ENCODE measurements around the gene STXBP1. TPM values are rescaled to one million over a fixed set of nuclear protein-coding genes. Genes with fewer than 3 reads are reported as not detected.

STXBP1 gene
- total and polyA plus RNA-seq, 9 of the 15 experiments (the other 6 are each of a cell fraction or from before 2014, with no cell fraction given), result 4.6 to 35.1 (median 9.7) TPM

GRCh38 chr9:127693697-127694096 lies 81.6 kb downstream of the STXBP1 start:
- ChIA-PET POLR2A (interaction anchor here (0.7 to 1.8 kb wide), 2 partner anchors 12 to 42 kb away, joined by 3 to 6 read pairs; no protein-coding TSS in a partner anchor), CTCF (ENCODE audit: low intra/inter-chr PET ratio) (no interaction called here)
- no peaks in the 10 kb centered on the region for H3K9me1 ChIP-seq (ENCODE audit: control insufficient read depth, insufficient read depth, low read length)
- H3K27me3 ChIP-seq (ENCODE audit: control insufficient read depth in 2 of 2, insufficient read depth in 2 of 2, low read length in 2 of 2), result no peaks in the 10 kb centered on the region
- no peaks in the 10 kb centered on the region; the same call in 2 of the 3 replicates for H3K36me3 ChIP-seq (ENCODE audit: control insufficient read depth, insufficient read depth, low read length)
- no peaks in the 10 kb centered on the region for H3K79me2 ChIP-seq (ENCODE audit: control insufficient read depth, insufficient read depth, low read length)
- no peaks in the 10 kb centered on the region for H3K9me3 ChIP-seq (replicated peaks; ENCODE audit: control insufficient read depth, insufficient read depth, low read depth, low read length)
- H3K4me3 ChIP-seq, result no peak overlapping the region
- TF ChIP-seq HNRNPUL1 (IDR thresholded peaks at IDR 0.05; ENCODE audit: low read length) (no peak), RBM25 (IDR thresholded peaks at IDR 0.05; ENCODE audit: low read depth, low read length, severe bottlenecking) (peak; percentile 56), BCOR (IDR thresholded peaks at IDR 0.05) (0 out of 2 replicates have a peak, but pooled peaks have one; percentile 13)
- DNase-seq (ENCODE audit: extremely low read depth in 1 of 4, low spot score in 3 of 4) (no peak), ATAC-seq (no peak), FAIRE-seq (no peak)
- no peak overlapping the region for H3K27ac ChIP-seq (ENCODE audit: extremely low read depth, low read depth, low read length)
- no peak overlapping the region for H3K4me2 ChIP-seq (ENCODE audit: insufficient read depth, low read length)
- H3K9ac ChIP-seq (ENCODE audit: insufficient read depth in 1 of 2, low read depth in 2 of 2, low read length in 2 of 2), result no peak overlapping the region
- intact Hi-C loops (cut with micrococcal nuclease), result no loop called here
- no peak overlapping the region for H2AFZ ChIP-seq (ENCODE audit: low read depth, low read length)
- BruUV-seq (replicated peaks), result no TSS peak
- in situ Hi-C loops (cut with MboI), result no loop called here
- H3K4me1 ChIP-seq (replicated peaks in 1 of 2; ENCODE audit: control insufficient read depth in 2 of 2, insufficient read depth in 2 of 2, low read length in 2 of 2), result peaks cover 4 to 7% of the 10 kb centered on the region in 2 experiments
- H4K20me1 ChIP-seq (replicated peaks; ENCODE audit: control insufficient read depth, insufficient read depth, low read length), result no peaks in the 10 kb centered on the region
- 47% methylated on average over 3 of the region's 4 CpGs for WGBS (ENCODE audit: insufficient coverage, low coverage, missing lambda C conversion rate)

- H3K27me3 ChIP-seq (ENCODE audit: control insufficient read depth in 2 of 2, insufficient read depth in 2 of 2, low read length in 2 of 2), result no peaks in the 10 kb centered on the region
- 45% methylated on average over 9 of the region's 9 CpGs for WGBS (ENCODE audit: insufficient coverage, low coverage, missing lambda C conversion rate)
- no peak overlapping the region for H3K27ac ChIP-seq (ENCODE audit: extremely low read depth, low read depth, low read length)
- no peak for FAIRE-seq
- ChIA-PET POLR2A (interaction anchor here (0.9 to 1.8 kb wide), 2 partner anchors 10 to 14 kb away, joined by 3 to 6 read pairs; no protein-coding TSS in a partner anchor), CTCF (ENCODE audit: low intra/inter-chr PET ratio) (no interaction called here)
- no peak overlapping the region for H3K4me2 ChIP-seq (ENCODE audit: insufficient read depth, low read length)
- in situ Hi-C loops (cut with MboI), result no loop called here
- intact Hi-C loops (cut with micrococcal nuclease), result no loop called here
- no peak overlapping the region for H3K4me3 ChIP-seq
- no peak overlapping the region for H2AFZ ChIP-seq (ENCODE audit: low read depth, low read length)
- no peaks in the 10 kb centered on the region for H3K9me3 ChIP-seq (replicated peaks; ENCODE audit: control insufficient read depth, insufficient read depth, low read depth, low read length)
- no peaks in the 10 kb centered on the region for H3K9me1 ChIP-seq (ENCODE audit: control insufficient read depth, insufficient read depth, low read length)
- H3K4me1 ChIP-seq (replicated peaks in 1 of 2; ENCODE audit: control insufficient read depth in 2 of 2, insufficient read depth in 2 of 2, low read length in 2 of 2), result peaks cover 15 to 16% of the 10 kb centered on the region in 2 experiments
- H3K9ac ChIP-seq (ENCODE audit: insufficient read depth in 1 of 2, low read depth in 2 of 2, low read length in 2 of 2), result no peak overlapping the region
- no TSS peak for BruUV-seq (replicated peaks)
- no peak for DNase-seq (ENCODE audit: extremely low read depth in 1 of 4, low spot score in 3 of 4)
- H3K36me3 ChIP-seq (ENCODE audit: control insufficient read depth, insufficient read depth, low read length), result no peaks in the 10 kb centered on the region; the same call in 2 of the 3 replicates
- no peak for ATAC-seq
- no peaks in the 10 kb centered on the region for H4K20me1 ChIP-seq (replicated peaks; ENCODE audit: control insufficient read depth, insufficient read depth, low read length)
- H3K79me2 ChIP-seq (ENCODE audit: control insufficient read depth, insufficient read depth, low read length), result no peaks in the 10 kb centered on the region
- TF ChIP-seq POLR2AphosphoS2 (IDR thresholded peaks at IDR 0.05; ENCODE audit: low read length) (no peak), ZBTB8A (IDR thresholded peaks at IDR 0.05; ENCODE audit: partially characterized antibody) (no peak), ZBTB43 (CRISPR knock-in tag; IDR thresholded peaks at IDR 0.05) (no peak), ZNF217 (CRISPR knock-in tag; IDR thresholded peaks at IDR 0.05) (no peak), SREBF1 (IDR thresholded peaks at IDR 0.05; ENCODE audit: borderline replicate concordance, low read depth, low read length) (no peak), ZNF197 (CRISPR knock-in tag; IDR thresholded peaks at IDR 0.05; ENCODE audit: low read depth) (no peak), ZNF311 (CRISPR knock-in tag; IDR thresholded peaks at IDR 0.05) (no peak), ZKSCAN1 (IDR thresholded peaks at IDR 0.05; ENCODE audit: low read depth, low read length) (no peak), KAT2B (IDR thresholded peaks at IDR 0.05; ENCODE audit: low read depth, low read length) (no peak), TAF15 (IDR thresholded peaks at IDR 0.05; ENCODE audit: low read depth, low read length) (no peak)
- TF ChIP-seq, protein P1, sequence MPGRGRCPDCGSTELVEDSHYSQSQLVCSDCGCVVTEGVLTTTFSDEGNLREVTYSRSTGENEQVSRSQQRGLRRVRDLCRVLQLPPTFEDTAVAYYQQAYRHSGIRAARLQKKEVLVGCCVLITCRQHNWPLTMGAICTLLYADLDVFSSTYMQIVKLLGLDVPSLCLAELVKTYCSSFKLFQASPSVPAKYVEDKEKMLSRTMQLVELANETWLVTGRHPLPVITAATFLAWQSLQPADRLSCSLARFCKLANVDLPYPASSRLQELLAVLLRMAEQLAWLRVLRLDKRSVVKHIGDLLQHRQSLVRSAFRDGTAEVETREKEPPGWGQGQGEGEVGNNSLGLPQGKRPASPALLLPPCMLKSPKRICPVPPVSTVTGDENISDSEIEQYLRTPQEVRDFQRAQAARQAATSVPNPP (IDR thresholded peaks at IDR 0.05; ENCODE audit: borderline replicate concordance, insufficient read depth, insufficient read length), result no peak
Observed at GRCh38 chr9:127694890-127695720, 83.0 kb downstream of the STXBP1 start.

All from K562 (cell line).